Measurements from ENCODE around the gene PRAC2.

The PRAC2 gene

DNA sequence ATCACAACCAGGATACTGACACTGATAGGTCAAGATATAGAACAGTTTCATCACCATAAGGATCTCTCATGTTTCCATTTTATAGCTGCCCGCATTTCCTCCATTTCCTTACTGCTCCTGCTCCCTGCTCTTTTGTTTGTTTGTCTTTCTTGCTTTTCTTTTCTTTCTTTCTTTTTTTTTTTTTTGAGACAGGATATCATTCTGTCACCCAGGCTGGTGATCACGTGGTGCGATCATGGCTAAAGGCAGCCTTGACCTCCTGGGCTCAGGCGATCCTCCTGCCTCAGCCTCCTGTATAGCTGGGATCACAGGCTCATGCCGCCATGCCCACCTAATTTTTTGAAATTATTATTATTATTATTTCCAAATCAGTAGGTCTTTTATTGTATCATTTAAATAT lies 32.3 kb upstream of the PRAC2 start:
- no peaks in the 10 kb centered on the region for H3K9me3 Mint-ChIP-seq
- no peak overlapping the region for H3K27ac Mint-ChIP-seq
- TF ChIP-seq, protein P1, sequence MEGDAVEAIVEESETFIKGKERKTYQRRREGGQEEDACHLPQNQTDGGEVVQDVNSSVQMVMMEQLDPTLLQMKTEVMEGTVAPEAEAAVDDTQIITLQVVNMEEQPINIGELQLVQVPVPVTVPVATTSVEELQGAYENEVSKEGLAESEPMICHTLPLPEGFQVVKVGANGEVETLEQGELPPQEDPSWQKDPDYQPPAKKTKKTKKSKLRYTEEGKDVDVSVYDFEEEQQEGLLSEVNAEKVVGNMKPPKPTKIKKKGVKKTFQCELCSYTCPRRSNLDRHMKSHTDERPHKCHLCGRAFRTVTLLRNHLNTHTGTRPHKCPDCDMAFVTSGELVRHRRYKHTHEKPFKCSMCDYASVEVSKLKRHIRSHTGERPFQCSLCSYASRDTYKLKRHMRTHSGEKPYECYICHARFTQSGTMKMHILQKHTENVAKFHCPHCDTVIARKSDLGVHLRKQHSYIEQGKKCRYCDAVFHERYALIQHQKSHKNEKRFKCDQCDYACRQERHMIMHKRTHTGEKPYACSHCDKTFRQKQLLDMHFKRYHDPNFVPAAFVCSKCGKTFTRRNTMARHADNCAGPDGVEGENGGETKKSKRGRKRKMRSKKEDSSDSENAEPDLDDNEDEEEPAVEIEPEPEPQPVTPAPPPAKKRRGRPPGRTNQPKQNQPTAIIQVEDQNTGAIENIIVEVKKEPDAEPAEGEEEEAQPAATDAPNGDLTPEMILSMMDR (IDR thresholded peaks at IDR 0.05; ENCODE audit: unreplicated experiment in 3 of 3) = no peak
- H3K36me3 Mint-ChIP-seq (ENCODE audit: low read depth) = peaks cover 8% of the 10 kb centered on the region
- H3K27me3 Mint-ChIP-seq (ENCODE audit: low read depth) = peaks cover 11% of the 10 kb centered on the region
- H3K4me3 Mint-ChIP-seq = no peak overlapping the region
- no peaks in the 10 kb centered on the region for H3K4me1 Mint-ChIP-seq

GRCh38 chr17:48692049-48692448 lies 30.9 kb upstream of the PRAC2 start:
- no peak overlapping the region for H3K4me3 Mint-ChIP-seq
- peaks cover 19% of the 10 kb centered on the region for H3K27me3 Mint-ChIP-seq (ENCODE audit: low read depth)
- H3K4me1 Mint-ChIP-seq = no peaks in the 10 kb centered on the region
- no peak overlapping the region for H3K27ac Mint-ChIP-seq
- TF ChIP-seq, protein P1 (IDR thresholded peaks at IDR 0.05; ENCODE audit: unreplicated experiment in 3 of 3) = no peak
- no peaks in the 10 kb centered on the region for H3K9me3 Mint-ChIP-seq
- peaks cover 8% of the 10 kb centered on the region for H3K36me3 Mint-ChIP-seq (ENCODE audit: low read depth)

- TF ChIP-seq, protein P1 (IDR thresholded peaks at IDR 0.05; ENCODE audit: unreplicated experiment in 3 of 3) = no peak
- Mint-ChIP-seq H3K4me1 (no peaks in the 10 kb centered on the region), H3K4me3 (no peak overlapping the region), H3K9me3 (no peaks in the 10 kb centered on the region), H3K27me3 (ENCODE audit: low read depth) (peaks cover 19% of the 10 kb centered on the region), H3K27ac (no peak overlapping the region), H3K36me3 (ENCODE audit: low read depth) (peaks cover 8% of the 10 kb centered on the region)
Measured at GRCh38 chr17:48693178-48693577, 29.8 kb upstream of the PRAC2 start.

DNA sequence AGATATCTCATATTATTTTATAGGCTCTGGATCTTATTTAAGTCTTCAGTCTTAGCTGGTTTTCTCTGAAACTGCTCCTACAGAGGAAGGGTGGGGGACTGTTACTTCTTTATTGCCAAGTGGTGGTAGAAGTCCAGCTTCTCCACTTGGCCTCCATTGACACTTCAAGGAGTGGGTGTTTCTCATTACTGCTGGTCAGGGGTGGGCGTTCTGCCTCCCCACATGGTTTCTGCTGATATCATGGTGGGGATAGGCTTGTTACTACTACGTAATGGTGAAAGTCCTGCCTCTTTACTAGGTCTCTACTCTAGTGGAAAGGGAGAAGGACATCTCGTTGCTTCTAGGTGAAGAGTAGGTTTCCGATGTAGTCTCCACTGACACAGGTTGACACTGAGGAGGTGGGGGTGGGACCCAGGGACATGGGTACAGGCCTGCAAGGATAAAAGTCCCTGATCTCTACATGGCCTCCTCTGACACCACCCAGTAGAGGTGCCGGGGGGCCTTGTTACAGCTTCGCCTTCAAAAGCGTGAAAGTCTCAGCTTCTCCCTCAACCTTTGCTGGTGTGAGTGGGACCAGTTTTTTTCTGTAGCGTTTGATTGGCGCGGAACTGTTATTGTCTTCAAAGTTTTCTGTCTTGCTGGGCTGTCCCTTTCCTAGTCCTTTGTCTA lies 21.0 kb upstream of the PRAC2 start:
- H3K27me3 Mint-ChIP-seq (ENCODE audit: low read depth) = peaks cover 35% of the 10 kb centered on the region
- no peaks in the 10 kb centered on the region for H3K4me1 Mint-ChIP-seq
- TF ChIP-seq, protein P1 (IDR thresholded peaks at IDR 0.05; ENCODE audit: unreplicated experiment in 3 of 3) = no peak
- no peak overlapping the region for H3K4me3 Mint-ChIP-seq
- H3K36me3 Mint-ChIP-seq (ENCODE audit: low read depth) = no peaks in the 10 kb centered on the region
- H3K9me3 Mint-ChIP-seq = no peaks in the 10 kb centered on the region
- H3K27ac Mint-ChIP-seq = no peak overlapping the region

DNA sequence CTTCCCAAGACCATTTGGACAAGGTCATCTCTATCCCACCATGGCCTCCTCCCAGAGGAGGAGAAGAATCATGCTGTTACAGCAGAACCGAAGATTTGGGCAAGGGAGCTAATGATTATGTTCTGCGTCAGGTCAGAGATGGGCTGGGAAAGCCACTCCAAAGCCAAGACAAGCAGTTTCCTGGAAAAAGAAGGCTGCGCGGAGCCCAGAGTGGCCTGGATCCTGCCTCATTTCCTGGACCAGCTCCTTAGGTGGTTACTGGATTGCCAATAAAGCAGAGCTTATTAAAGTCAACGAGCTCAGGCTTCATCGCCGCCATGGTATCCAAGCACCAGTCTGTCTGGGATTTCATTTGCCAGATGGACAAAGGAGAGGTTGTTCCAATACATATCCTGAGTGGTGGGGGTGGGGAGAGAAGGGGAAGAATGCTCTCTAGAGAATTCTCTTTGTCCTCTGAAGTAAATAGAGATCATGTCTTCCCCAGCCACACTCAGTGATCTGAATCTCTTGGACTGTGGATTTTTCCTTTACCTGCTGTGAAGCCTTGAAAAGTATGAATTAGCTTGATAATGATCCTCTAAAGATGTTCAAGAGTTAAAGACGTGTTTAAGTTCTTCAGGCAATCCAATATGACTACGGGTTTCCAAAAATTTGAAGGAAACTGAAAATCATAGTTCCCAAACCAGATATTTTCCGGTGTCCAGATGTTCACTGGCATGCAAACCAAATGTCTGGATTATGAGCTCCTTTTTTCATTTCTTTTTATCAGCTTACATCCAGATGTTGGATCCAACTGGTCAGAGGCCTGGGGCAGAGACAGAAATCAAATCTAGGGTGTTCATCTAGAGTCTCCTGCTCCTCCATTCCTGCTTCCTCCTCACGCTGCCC lies 18.4 kb upstream of the PRAC2 start:
- no peaks in the 10 kb centered on the region for H3K36me3 Mint-ChIP-seq (ENCODE audit: low read depth)
- no peaks in the 10 kb centered on the region for H3K9me3 Mint-ChIP-seq
- no peaks in the 10 kb centered on the region for H3K4me1 Mint-ChIP-seq
- peaks cover 59% of the 10 kb centered on the region for H3K27me3 Mint-ChIP-seq (ENCODE audit: low read depth)
- no peak overlapping the region for H3K27ac Mint-ChIP-seq
- H3K4me3 Mint-ChIP-seq = no peak overlapping the region
- TF ChIP-seq, protein P1 (IDR thresholded peaks at IDR 0.05; ENCODE audit: unreplicated experiment in 3 of 3) = no peak

Data from nephron (organoid).